SK-N-MC (cell line): ENCODE results near the gene CDH4.

Source experiments
- EZH2 ChIP-seq: fragments of 200-600 bp; sonication (generic); IDR thresholded peaks from one replicate; pipeline ENCODE4 v1.6.1; 2017; ENCODE audit warnings: antibody characterized with exemption
- POLR2AphosphoS5 ChIP-seq: IDR thresholded peaks from 2 replicates; pipeline ENCODE4 v1.6.1; 2012; ENCODE audit warnings: mild to moderate bottlenecking, low read depth, low read length, borderline replicate concordance

- TF ChIP-seq POLR2AphosphoS5 (no peak), EZH2 (no peak)
Observed at GRCh38 chr20:61517419-61517818, 265.4 kb downstream of the CDH4 start.
